Tibial nerve (tissue), 4 donors: ENCODE data around the gene MAN2A1. TPM values are rescaled to one million over a fixed set of nuclear protein-coding genes. Genes with fewer than 3 reads are reported as not detected.

Experiments used
- DNase-seq, 2 donors: peaks; one replicate each; pipeline ENCODE4 v3.0.0-alpha.2; 2019; ENCODE audit warnings: low spot score in 2 of 2
- H3K27ac ChIP-seq, 4 donors: fragments of 200-600 bp; sonication (generic) in 3 of 4; one replicate each; pipeline ENCODE4 v1.5.1; 2017 to 2019; ENCODE audit warnings: mild to moderate bottlenecking in 1 of 4
- H3K27me3 ChIP-seq, 2 donors: fragments of 200-600 bp; sonication (generic) in 1 of 2; one replicate each; pipeline versions ENCODE4 v1.5.1 to v1.6.0; 2017 to 2019
- H3K36me3 ChIP-seq, 3 donors: fragments of 200-600 bp; sonication (generic); one replicate each; pipeline ENCODE4 v1.5.1; 2018 to 2019
- H3K4me1 ChIP-seq, 4 donors: fragments of 200-600 bp; sonication (generic) in 3 of 4; one replicate each; pipeline ENCODE4 v1.5.1; 2017 to 2019
- H3K4me3 ChIP-seq, 4 donors: fragments of 200-600 bp; sonication (generic) in 3 of 4; one replicate each; pipeline ENCODE4 v1.5.1; 2017 to 2019; ENCODE audit warnings: mild to moderate bottlenecking in 1 of 4, moderate library complexity in 1 of 4
- H3K9me3 ChIP-seq, 4 donors: fragments of 200-600 bp; sonication (generic) in 3 of 4; one replicate each; pipeline ENCODE4 v1.5.1; 2017 to 2019
- CTCF ChIP-seq, 5 experiments: fragments of 200-600 bp in 3 of 5; fragments of 450-650 bp in 2 of 5; sonication (generic) in 3 of 5; IDR thresholded peaks; one replicate each; pipeline ENCODE4 v1.5.1; 2016 to 2019; ENCODE audit warnings: antibody characterized with exemption in 5 of 5, mild to moderate bottlenecking in 3 of 5, moderate library complexity in 2 of 5
- EP300 ChIP-seq, 2 donors: sonication (generic); formaldehyde crosslinking; IDR thresholded peaks; one replicate each; pipeline ENCODE4 v1.6.1; 2017; ENCODE audit warnings: antibody characterized with exemption in 2 of 2, mild to moderate bottlenecking in 1 of 2
- POLR2A ChIP-seq, 2 donors: fragments of 450-650 bp; IDR thresholded peaks; one replicate each; pipeline ENCODE4 v1.6.1; 2017; ENCODE audit warnings: antibody characterized with exemption in 2 of 2, mild to moderate bottlenecking in 2 of 2, moderate library complexity in 2 of 2
- WGBS, 2 donors: methylation state at CpG; one replicate each; pipeline ENCODE4 v1.1.5; 2018; 5-methylcytosine and 5-hydroxymethylcytosine counted together
- total RNA-seq, 4 donors: library from RNA; depleted of rRNA; stranded (reverse); fragments of >200 nt; gene quantifications; one replicate each; pipeline ENCODE4 v1.1.0, GENCODE V29; 2016

MAN2A1 gene
- total RNA-seq, 4 donors from 2014 or later = 50.0 to 66.0 (median 56.7) TPM

DNA sequence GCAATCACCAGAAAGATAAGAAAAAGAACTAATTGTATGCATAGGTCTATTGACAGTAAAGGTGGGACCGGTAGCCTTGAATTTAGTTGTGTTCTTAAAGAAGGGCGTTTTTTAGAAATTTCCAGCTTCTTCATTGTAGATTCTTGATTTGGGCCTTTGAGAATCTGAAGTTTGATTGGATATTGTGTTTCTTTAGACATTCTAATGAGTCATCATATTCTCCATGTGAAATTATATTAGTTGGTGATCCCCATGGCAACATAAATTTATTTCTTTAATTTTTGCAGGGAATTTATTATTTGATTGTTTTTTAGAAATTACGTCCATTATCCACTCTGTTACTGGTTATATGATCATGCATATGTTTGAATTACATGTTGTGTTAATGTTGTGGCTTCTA lies 63.6 kb downstream of the MAN2A1 start:
- H3K4me1 ChIP-seq = peaks cover 0 to 9% (median 0%) of the 10 kb centered on the region in 4 donors
- no peaks in the 10 kb centered on the region for H3K9me3 ChIP-seq
- H3K36me3 ChIP-seq = peaks cover 0 to 17% (median 0%) of the 10 kb centered on the region in 3 donors
- 98% methylated on average over 3 of the region's 3 CpGs for whole genome bisulfite sequencing, 2 donors
- H3K4me3 ChIP-seq = no peak overlapping the region
- no peak for DNase-seq
- no peaks in the 10 kb centered on the region for H3K27me3 ChIP-seq
- TF ChIP-seq CTCF (IDR thresholded peaks at IDR 0.05) = no peak
- no peak overlapping the region for H3K27ac ChIP-seq

DNA sequence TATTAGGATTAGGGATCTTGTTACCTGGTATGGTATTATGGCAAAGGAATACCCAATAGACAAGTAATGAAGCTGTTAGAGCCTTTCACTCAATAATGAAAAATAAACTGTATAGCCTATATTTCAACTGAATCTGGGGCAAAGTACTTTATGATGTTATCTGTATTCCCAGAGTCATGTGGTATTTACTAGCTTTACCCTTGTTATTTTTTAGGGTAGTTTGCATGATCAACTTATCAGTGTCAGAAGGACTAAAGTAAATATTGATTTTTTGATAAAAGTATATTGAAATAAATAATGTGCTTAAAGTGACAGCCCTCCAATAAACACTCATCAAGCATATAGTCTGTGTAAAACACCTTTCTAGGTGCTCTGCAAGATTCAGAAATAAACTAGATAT lies 64.6 kb downstream of the MAN2A1 start:
- Histone ChIP-seq H3K4me1 (no peaks in the 10 kb centered on the region), H3K36me3 (peaks cover 0 to 17% (median 0%) of the 10 kb centered on the region in 3 donors), H3K27me3 (no peaks in the 10 kb centered on the region), H3K27ac (no peak overlapping the region), H3K9me3 (no peaks in the 10 kb centered on the region), H3K4me3 (no peak overlapping the region)
- DNase-seq = no peak
- TF ChIP-seq EP300 (IDR thresholded peaks at IDR 0.05) (no peak), CTCF (IDR thresholded peaks at IDR 0.05) (no peak), POLR2A (IDR thresholded peaks at IDR 0.05) (no peak)

DNA sequence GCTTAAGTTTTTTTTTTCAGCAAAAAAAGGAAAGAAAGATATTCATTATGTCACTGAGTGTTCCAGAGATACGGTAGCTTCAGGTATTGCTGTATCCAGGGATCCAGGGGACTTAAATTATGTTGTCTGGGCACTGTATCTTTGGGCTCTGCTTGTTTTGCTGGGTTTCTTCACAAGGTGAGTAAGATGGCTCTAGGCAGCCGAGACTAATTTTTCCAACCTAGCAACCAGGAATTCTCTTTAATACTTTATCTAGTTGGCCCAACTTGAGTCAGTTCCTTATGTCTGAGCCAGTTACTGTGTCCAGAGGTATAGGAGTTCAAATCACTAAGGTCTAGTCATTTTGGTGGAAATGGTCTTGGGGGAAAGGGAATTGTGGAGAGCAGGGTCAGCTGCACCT lies 66.0 kb downstream of the MAN2A1 start:
- TF ChIP-seq CTCF (IDR thresholded peaks at IDR 0.05) (no peak), EP300 (IDR thresholded peaks at IDR 0.05) (no peak), POLR2A (IDR thresholded peaks at IDR 0.05) (no peak)
- Histone ChIP-seq H3K36me3 (peaks cover 0 to 27% (median 0%) of the 10 kb centered on the region in 3 donors), H3K4me1 (no peaks in the 10 kb centered on the region), H3K4me3 (no peak overlapping the region), H3K27ac (no peak overlapping the region), H3K27me3 (no peaks in the 10 kb centered on the region), H3K9me3 (peaks cover 0 to 4% (median under 1%) of the 10 kb centered on the region in 4 donors)
- no peak for DNase-seq
- 72 to 76% methylated on average over 2 of the region's 2 CpGs for WGBS, 2 donors

- no peak for DNase-seq
- no peaks in the 10 kb centered on the region for H3K4me1 ChIP-seq
- TF ChIP-seq EP300 (IDR thresholded peaks at IDR 0.05) (no peak), POLR2A (IDR thresholded peaks at IDR 0.05) (no peak), CTCF (IDR thresholded peaks at IDR 0.05) (no peak)
These were observed 66.9 kb downstream of the MAN2A1 start for GRCh38 chr5:109756543-109757185.

DNA sequence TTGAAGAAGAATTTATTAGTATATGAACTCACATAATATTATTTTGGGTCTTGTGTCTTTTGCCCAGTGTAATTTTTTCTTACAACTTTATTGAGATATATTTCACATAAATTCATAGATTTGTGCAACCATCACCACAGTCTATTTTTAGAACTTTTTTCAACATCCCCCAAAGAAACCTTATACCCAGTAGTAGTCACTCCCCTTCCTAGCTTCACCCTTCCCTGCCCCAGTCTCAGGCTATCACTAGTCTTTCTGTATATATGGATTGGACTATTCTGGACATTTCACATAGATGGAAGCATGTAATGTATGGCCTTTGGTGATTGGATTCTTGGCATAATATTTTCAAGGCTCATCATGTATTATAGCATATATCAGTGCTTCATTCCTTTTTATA lies 67.8 kb downstream of the MAN2A1 start:
- Histone ChIP-seq H3K27ac (no peak overlapping the region), H3K4me1 (no peaks in the 10 kb centered on the region), H3K9me3 (peaks cover 0 to 6% (median 2%) of the 10 kb centered on the region in 4 donors), H3K4me3 (no peak overlapping the region), H3K36me3 (peaks cover 0 to 30% (median 0%) of the 10 kb centered on the region in 3 donors), H3K27me3 (no peaks in the 10 kb centered on the region)
- TF ChIP-seq CTCF (IDR thresholded peaks at IDR 0.05) (no peak), EP300 (IDR thresholded peaks at IDR 0.05) (no peak), POLR2A (IDR thresholded peaks at IDR 0.05) (no peak)
- DNase-seq = no peak

More at GRCh38 chr5:109756543-109757185, 66.9 kb downstream of the MAN2A1 start:
- no peak overlapping the region for H3K4me3 ChIP-seq
- H3K36me3 ChIP-seq = peaks cover 0 to 27% (median 0%) of the 10 kb centered on the region in 3 donors
- no peak overlapping the region for H3K27ac ChIP-seq
- peaks cover 0 to 6% (median 2%) of the 10 kb centered on the region in 4 donors for H3K9me3 ChIP-seq
- H3K27me3 ChIP-seq = no peaks in the 10 kb centered on the region
- whole genome bisulfite sequencing, 2 donors = 69 to 75% methylated on average over 6 of the region's 6 CpGs
